HG03039 (cell line): ENCODE data around the gene AQP12A.

ENCODE experiments used
- ATAC-seq: cut with Tn5 transposase; IDR thresholded peaks from one replicate; pipeline ENCODE4 v1.9.1; 2021; ENCODE audit warnings: mild to moderate bottlenecking, moderate library complexity; ENCODE audit not compliant: unreplicated experiment

Gene AQP12A

DNA sequence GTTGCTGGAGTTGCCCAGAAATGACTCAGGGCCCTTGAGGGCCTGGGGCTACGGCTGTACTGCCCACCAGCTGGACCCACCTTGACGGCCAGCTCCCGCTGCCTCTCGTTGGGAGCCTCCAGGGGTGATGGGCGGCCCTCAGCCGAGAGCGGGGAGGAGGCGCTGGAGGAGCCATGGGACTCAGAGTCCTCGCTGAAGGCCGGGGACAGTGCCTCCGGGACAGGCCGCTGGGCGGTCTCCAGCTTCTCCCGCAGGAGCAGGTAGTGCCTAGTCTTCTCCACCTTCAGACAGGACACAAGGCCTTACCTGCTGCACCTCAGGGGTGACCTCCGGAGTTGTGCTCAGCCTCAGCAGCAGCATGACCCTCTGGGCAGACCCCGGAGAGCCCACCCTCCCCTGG, 30.7 kb downstream of the AQP12A start:
- no peak for ATAC-seq

DNA sequence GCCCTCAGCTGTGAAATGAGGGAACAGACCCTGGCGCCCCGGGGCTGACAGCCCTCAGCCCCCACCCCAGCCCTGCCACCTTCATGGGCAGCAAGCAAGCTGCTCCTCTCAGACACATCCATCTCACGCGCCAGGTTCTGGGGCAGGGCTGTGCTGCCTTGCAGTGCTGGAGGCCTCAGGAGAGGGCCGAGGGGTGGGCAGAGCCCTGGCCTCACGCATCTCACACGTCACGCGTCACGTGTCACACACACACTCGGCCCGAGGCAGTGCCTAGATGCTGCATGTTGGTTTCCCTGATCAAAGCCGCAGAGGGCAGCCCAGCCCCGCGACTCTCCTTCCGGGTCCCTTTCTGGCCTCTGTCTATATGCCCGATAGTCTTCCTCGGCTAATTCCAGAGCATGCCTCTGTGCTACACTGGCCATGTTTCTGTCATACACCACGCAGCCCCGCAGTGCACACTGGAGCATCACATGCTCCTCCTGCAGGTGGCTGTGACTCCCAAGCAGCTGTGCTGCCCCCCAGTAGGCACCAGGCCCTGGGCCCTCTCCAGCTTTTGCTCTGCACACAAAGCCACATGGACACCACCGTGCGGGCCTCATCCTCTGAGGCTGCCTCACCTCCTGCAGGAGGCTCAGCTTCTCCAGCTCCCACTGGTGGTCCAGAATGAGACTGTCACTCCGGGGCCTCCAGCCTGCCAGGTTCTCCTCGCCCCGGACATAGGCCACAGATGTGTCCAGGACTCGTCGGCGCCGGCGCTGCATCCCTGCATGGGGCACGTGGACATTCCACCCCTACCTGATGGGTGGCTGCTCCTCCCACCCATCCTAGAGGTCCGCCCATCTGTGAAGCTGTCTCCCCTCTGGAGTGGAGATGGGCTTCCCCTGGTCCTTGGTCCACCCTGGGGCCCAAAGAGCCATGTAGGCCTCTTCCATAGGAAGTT, 31.4 kb downstream of the AQP12A start:
- no peak for ATAC-seq

DNA sequence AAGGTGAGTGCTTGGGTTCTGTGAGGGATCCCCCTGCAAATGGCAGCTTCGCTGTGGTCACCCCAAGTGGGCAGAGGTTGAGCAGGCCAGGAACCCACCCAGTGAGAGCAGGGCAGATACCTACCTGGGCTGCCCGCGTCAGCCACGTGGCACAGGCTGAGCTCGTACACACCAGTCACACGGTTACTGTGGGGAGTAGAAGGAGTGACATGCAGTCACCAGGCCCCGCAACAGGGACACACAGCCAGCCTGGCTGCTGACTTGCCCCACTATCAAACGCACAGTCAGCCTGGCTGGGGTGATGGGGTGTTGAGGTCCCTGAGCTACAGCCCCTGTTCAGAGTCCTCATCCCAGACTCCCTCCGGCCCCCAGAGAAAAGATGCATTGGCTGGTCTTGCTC, 32.2 kb downstream of the AQP12A start:
- no peak for ATAC-seq

DNA sequence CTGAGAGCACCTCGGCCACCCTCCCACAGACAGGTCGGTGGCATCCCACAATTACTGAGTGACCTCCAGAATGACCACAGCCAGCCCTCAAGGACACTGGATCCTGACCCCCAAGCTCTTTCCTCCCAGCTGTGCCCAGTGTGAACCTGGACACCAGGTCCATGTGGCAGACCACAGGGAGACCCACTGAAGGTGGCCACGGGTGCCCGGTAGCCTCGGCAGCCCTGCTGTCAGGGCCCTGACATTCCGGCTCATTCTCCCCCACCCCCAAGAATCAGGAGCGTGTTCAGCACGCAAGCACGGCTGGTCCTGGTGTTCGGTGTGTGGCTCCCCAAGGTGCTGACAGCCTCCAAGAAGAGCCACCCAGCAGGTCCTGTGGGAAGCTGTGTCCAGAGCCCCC, 32.8 kb downstream of the AQP12A start:
- ATAC-seq = no peak

DNA sequence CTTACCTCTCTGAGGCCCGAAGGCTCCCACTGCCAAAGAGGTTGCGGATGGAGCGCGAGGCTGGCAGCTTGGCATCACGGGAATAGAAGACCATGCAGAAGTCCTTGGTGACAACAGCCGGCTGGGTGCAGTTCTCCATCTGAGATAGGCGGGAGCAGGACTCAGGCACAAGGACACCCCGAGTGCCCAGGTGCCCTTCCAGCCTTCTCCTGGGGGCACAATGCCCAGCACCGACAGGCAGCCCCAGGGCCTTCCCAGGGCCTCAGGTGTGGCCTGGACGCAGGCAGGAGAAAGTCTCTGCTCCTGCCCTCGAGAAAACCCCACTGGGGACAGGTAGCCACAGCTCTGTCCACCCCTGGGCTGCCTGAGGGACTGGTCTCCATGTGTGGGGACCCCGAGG, 33.6 kb downstream of the AQP12A start:
- no peak for ATAC-seq

DNA sequence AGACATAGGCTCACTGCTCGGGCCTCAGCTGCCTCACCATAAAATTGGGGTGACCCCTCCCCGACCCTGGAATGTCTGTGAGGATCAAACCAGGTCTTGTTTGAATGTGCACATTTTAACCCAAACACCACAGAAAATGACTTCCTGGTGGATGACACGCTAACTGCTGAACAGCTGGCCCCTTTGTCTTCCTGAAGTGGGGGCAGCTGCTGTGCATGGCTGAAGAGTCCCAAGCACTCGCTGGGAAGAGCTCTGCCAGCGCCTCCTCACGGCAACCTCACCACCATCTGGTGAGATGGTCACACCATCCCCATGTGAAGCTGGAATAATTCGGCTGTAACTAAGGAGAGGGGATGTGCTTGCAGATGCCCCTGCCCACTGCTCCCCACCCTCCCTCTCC, 34.0 kb downstream of the AQP12A start:
- no peak for ATAC-seq

DNA sequence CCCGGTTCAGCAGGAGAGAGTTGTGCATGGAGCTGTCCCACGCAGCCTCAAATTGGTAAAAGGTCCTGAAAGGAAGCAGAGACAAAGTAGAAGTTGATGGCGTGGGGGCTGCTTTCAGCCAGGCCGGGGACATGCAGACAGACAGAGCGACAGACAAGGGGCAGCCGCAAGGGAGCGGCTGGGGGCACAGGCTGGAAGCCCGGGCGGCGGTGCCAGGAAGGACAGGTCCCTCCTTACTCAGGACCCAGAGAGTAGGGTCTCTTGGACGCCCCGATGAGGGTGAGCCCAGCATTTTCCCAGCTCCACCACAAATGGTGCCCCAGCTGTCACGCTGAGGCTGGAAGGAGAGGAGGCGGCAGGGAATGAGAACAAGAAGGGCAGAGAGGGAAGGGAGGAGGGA, 35.2 kb downstream of the AQP12A start:
- no peak for ATAC-seq

DNA sequence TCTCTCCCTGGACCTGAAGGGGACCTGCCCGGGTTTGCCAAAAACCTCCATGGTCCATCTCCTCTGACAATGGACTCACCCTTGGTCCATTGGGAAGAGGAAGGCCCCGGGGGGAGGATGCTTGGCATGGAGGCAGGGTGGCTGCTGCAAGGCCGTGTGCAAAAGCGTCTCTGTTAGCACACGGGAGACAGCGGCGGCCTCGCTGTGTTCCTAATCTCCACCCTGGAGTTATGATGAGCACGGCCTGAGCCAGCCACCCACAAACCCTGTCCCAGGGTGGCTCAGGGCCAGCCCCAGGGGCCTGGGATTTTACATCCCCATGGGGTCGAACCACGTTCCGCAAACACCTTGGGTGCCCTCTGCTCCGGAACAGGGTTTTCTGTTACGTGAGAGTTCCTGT, 35.8 kb downstream of the AQP12A start:
- ATAC-seq = no peak

DNA sequence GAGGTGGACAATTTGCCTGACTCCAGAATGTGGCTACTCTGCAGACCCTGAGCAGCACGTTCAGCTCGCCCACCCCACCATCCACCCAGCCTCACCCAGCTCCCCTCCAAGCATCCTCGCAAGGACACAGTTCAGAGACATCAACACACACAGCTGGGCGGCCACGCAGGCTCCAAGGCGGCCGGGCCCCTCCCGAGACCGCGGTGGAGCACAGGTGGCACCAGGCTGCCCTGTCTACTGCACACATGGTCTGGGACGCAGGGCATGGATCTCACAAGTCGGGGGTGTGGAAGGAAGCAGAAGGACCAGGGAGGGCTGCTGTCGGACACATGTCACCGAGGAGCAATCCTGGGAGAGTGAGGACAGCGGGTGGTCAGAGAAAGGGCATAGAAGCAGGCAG, 36.2 kb downstream of the AQP12A start:
- ATAC-seq = no peak

DNA sequence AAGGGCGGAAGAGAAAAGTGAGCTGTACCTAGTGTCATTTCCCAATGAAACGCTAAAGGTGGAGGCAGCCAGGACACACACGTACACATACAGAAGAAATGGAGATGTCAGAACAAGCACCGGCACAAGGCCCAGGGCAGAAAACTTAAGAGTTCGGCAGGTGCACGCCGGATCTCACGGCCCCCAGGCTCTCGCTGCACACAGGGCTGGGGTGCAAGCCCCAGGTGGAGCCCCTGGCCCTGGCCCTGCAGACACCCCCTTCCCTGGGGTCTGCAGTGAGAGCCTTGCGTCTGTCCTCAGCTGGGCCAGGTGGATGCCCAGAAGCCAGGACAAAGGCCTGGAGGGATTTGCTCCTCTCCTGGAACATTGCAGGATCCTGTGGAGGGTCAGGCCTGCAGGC, 36.7 kb downstream of the AQP12A start:
- no peak for ATAC-seq

DNA sequence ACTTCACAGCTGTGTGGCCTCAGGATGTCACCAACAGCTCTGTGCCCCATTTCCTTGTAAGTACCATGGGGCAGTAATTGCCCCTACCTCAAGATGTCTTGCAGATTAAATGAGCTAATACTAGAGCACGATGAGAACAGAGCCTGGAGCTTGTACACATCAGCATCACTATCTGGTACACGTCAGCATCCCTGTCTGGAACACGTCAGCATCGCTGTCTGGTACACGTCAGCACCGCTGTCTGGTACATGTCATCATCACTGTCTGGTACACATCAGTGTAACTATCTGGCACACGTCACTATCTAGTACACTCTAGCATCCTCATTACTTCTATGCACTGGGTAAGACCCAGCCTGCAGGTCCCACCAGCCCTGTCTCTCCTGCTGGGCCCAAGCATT, 37.2 kb downstream of the AQP12A start:
- ATAC-seq = no peak

DNA sequence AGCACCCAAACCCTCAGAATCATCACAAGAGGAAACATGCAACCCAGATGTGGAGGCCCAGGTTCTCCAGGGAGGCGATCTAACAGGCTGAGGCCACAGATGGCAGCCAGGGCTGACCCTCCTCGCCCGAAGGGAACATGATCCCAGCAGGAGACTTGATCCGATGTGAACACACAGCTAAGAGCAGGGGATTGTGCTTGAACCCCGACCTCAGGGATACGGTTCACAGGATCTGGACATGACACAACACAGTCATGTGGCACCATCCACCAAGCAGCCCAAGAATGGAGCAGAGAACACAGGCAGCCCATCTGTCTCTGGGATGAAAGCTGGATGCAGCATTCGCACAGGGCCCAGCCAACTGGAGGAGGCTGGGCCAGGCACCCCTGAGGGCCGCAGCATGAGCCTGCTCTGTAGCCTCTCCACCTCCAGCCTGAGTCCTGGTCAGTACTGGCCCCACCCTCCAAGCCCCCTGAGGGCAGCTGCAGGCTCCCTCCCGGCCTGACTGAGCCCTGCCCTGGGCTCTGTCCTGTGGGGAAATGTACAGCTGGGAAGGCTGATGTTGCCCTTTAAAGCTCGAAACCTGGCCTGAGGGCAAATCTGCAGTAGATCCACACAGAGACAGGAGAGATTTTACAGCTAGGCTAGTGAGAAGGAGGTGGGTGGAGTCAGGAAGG, 39.0 kb downstream of the AQP12A start:
- ATAC-seq = no peak

DNA sequence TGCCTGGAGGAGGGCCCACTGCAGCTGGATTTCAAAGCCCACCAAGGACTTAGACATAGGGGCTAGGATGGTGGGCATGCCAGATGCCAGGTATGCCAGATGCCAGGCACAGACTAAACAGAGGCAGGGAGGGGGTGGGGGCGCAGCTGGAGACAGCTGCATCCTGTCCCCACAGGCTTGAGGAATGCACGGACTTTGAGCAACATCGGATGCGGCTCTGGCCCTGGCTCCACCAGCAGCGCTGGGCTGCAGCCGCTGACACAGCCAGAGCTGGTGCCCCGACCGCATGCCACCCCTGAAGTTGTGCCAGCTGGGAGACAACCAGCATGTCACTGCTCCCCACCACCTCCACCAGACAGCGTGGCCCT, 39.5 kb downstream of the AQP12A start:
- ATAC-seq = no peak

DNA sequence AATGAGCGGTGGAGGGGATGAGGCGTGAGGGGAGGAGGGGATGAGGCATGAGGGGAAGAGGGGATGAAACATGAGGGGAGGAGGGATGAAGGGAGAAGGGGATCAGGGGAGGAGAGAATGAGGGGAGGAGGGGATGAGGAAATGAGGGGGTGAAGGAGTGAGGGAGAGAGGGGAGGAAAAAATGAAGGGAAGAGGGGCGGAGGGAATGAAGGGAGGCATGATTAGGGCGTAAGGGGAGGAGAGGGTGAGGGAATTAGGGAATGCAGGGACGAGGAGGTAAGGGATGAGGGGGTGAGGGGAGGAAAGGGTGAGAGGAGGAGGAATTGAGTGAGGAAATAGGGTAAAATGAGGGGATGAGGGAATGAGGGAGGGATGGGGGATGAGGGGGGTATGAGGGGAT, 40.5 kb downstream of the AQP12A start:
- no peak for ATAC-seq

DNA sequence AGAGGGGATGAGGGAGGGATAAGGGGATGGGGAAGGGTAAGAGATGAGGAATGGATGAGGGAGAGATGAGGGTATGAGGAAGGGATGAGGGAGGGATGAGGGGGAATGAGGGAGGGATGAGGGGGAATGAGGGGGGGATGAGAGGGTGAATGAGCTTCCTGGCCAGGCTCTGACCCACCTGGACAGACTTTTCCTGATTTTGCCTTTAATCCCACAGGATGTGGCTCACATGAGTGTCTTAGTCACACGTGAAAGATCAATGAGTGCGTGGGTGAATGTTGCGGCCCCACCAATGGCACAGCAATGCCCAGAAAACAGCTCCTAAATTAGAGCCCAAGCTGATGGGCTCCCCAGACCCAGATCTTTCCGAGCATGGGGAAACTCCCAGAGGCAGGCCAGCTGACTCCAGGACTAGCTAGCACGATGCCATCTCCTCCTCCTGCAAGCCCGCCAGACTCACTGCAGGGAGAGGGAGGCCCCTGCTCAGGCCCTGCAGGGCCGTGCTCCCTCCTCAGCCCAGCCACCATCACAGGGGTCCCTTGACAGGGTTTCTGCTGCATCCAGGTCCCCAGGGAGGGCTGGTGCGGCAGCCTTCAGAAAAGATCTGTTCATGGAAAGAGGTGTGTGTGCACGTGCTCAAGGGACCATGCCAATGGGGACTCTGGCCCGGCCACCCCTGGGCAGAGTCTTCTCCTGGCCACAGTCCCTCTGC, 41.4 kb downstream of the AQP12A start:
- ATAC-seq = no peak

DNA sequence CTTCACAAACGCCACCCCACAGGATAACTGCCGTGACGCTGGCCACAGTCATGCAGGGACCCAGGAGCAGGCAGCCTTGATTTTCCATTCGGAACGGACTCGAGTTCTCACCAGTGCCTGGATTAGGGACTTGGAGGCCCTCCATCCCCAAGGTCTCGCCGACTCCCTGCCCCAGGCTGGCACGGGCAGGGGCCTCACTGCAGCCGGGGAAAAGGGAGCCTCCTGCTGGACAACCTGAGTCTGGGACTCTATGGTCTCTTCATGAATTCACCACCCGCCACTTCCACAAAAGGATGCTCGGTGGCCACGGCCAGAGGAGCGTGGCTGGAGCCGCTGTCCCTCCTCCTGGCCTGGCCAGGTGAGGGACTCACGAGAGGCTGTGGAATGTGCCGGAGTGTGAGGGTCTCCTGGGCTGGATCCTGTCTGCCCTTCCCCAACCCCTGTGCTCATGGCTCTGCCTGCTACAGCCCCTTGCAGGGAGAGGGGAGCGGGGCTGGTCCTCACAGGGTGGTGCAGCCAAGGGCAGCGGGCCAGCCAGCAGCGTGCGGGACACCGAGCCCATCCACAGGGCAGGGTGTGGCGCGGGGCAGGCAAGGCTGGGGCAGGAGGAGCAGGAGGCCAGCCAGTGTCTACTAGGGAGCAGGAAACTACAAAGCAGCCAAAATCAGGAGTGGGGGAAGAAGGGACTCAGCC, 42.3 kb downstream of the AQP12A start:
- no peak for ATAC-seq

DNA sequence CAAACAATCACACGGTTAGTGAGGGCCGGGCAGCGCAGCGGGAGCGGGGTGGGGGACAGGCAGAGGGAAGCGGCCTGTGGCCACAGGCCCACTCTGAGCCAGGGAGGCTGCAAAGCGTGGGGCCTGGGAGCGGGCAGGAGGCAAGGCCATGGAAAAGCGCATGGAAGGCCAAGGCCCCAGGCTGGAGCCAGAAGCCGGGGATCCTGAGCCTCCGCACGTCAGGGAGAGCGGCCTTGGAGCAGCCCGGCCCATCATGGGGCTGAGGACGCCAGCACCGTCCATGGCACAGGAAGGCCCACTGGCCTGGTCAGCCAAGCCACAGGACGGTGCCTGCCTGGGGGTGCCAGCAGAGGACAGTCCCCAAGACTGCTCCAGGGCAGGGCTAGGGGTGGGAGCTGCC, 43.1 kb downstream of the AQP12A start:
- ATAC-seq = no peak

DNA sequence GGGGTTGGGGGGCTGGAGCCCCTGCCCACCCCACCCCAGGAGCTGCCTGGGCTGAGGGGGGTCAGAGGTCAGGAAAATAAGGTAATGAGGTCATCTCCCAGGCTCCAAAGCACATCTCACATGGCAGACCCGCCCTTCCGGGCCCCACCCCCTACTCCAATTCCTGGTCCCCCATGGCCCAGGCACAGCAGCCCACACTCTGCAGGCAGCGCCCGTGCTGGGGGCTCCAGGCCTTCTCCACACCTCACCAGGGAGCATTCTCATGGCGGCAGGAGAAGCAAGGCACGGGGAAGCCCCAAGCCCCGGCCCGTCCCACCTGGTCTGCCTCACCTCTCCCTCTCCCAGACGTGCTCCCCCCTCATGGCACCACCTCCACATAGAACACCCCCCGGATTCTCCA, 43.8 kb downstream of the AQP12A start:
- ATAC-seq = no peak

DNA sequence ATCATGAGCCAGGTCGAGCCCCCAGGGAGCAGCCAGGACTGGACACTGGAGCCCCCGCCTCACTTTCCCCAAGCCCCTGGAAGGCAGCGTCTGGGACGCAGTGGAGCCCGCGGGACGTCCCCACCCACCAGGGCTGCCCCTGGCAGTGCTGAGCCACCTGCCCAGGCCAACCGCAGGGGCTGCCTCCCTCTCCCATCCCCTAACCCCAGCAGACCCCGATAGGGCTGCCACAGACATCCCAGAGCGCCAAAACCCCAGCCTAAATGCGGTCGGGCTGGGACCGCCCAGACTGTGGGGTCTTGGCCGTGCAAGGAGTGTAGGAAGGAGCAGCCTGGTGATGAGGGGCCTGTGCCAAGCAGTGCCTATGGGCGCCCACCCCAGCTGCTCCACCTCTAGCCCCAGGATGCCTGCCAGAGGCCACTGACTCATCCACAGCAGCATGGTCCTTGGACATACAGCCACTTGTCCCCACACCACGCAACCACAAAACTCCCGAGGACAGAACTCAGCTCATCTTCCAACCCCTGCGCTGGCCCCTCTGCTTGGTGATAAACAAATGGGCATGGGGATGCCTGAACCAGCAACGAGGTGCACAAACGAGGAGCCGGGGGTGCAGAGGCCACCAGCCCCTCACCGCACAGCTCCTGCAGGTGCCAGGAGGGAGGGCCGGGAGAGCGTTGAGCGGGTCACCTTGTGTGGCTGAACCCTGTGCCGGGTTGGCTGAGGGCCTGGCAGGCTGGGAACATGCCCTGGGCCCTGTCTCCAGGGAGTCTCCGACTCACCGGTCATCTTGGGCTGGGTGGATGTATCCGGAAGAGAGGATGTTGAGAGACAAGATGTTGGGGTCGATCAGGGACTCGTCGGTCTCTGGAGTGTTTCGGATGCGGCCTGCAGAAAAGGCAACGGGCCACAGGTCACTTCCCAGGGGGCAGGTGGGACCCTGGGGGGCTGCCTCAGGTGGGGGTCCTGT, 44.9 kb downstream of the AQP12A start:
- no peak for ATAC-seq

DNA sequence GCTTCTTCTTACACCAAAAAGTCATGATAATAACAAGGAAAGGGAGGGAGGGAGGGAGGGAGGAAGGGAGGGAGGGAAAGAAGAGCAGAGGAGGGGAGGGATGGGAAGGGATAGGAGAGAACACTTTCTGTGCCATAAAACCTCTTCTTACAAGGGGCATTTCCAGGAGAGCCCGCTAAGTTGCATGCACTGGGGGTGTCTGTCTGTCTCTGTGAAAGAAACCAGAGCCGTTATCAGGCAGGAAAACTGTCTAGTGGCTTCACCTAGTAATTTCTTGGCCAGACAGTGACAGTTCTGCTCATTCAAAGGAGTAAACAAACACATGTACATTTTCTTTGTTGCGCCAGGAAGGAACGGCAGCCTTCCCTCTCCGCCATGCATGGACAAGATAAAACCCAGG, 45.8 kb downstream of the AQP12A start:
- no peak for ATAC-seq
